Measurements from ENCODE around the gene GRK3. TPM values are rescaled to one million over a fixed set of nuclear protein-coding genes. Genes with fewer than 3 reads are reported as not detected.

GRK3 gene
- total RNA-seq, 1 experiment from 2014 or later: 0.37 TPM

GRCh38 chr22:25553131-25553530, 11.3 kb upstream of the GRK3 start:
- Histone ChIP-seq H3K4me2 (no peak overlapping the region), H3K79me2 (ENCODE audit: low read depth) (no peaks in the 10 kb centered on the region), H3K36me3 (ENCODE audit: low read depth) (no peaks in the 10 kb centered on the region), H4K20me1 (ENCODE audit: insufficient read depth) (no peaks in the 10 kb centered on the region), H3F3A (ENCODE audit: insufficient read depth, low read depth) (no peaks in the 10 kb centered on the region), H3K27ac (no peak overlapping the region), H2AFZ (no peak overlapping the region), H3K9me3 (ENCODE audit: insufficient read depth, low read depth) (no peaks in the 10 kb centered on the region), H3K4me3 (no peak overlapping the region), H3K9me2 (ENCODE audit: insufficient read depth) (no peaks in the 10 kb centered on the region), H3K27me3 (ENCODE audit: insufficient read depth, low read depth) (peaks cover 20% of the 10 kb centered on the region), H3K4me1 (replicated peaks; ENCODE audit: insufficient read depth) (no peaks in the 10 kb centered on the region)
- CTCF ChIA-PET: no interaction called here
- no peak for DNase-seq
- no TSS peak for BruUV-seq (replicated peaks)
- intact Hi-C loops (cut with micrococcal nuclease; ENCODE audit: unreplicated experiment): no loop called here
- TF ChIP-seq EZH2 (IDR thresholded peaks at IDR 0.05; ENCODE audit: low read depth) (no peak), CTCF (conservative IDR thresholded peaks at IDR 0.05) (no peak)
- POLR2A ChIA-PET (ENCODE audit: unreplicated experiment): no interaction called here

- TF ChIP-seq EZH2 (IDR thresholded peaks at IDR 0.05; ENCODE audit: low read depth): no peak
- no peak for TF ChIP-seq CTCF (conservative IDR thresholded peaks at IDR 0.05)
- no peaks in the 10 kb centered on the region for H3K9me2 ChIP-seq (ENCODE audit: insufficient read depth)
- POLR2A ChIA-PET (ENCODE audit: unreplicated experiment): no interaction called here
- no peak for DNase-seq
- intact Hi-C loops (cut with micrococcal nuclease; ENCODE audit: unreplicated experiment): no loop called here
- H3K9me3 ChIP-seq (ENCODE audit: insufficient read depth, low read depth): no peaks in the 10 kb centered on the region
- H3K4me1 ChIP-seq (replicated peaks; ENCODE audit: insufficient read depth): no peaks in the 10 kb centered on the region
- H3K27ac ChIP-seq: no peak overlapping the region
- no peaks in the 10 kb centered on the region for H3K79me2 ChIP-seq (ENCODE audit: low read depth)
- CTCF ChIA-PET: no interaction called here
- no TSS peak for BruUV-seq (replicated peaks)
- H3K4me3 ChIP-seq: no peak overlapping the region
- no peak overlapping the region for H2AFZ ChIP-seq
- H3K4me2 ChIP-seq: no peak overlapping the region
- H4K20me1 ChIP-seq (ENCODE audit: insufficient read depth): no peaks in the 10 kb centered on the region
- peaks cover 22% of the 10 kb centered on the region for H3K27me3 ChIP-seq (ENCODE audit: insufficient read depth, low read depth)
- no peaks in the 10 kb centered on the region for H3F3A ChIP-seq (ENCODE audit: insufficient read depth, low read depth)
- no peaks in the 10 kb centered on the region for H3K36me3 ChIP-seq (ENCODE audit: low read depth)
Measured at GRCh38 chr22:25554238-25554671, 10.2 kb upstream of the GRK3 start.

GRCh38 chr22:25554689-25555088, 9.8 kb upstream of the GRK3 start:
- H3K4me1 ChIP-seq (replicated peaks; ENCODE audit: insufficient read depth): no peaks in the 10 kb centered on the region
- no peak overlapping the region for H3K27ac ChIP-seq
- intact Hi-C loops (cut with micrococcal nuclease; ENCODE audit: unreplicated experiment): no loop called here
- no peak overlapping the region for H3K4me3 ChIP-seq
- BruUV-seq (replicated peaks): no TSS peak
- no peaks in the 10 kb centered on the region for H3K79me2 ChIP-seq (ENCODE audit: low read depth)
- no peak overlapping the region for H3K4me2 ChIP-seq
- no peaks in the 10 kb centered on the region for H4K20me1 ChIP-seq (ENCODE audit: insufficient read depth)
- no peak for TF ChIP-seq EZH2 (IDR thresholded peaks at IDR 0.05; ENCODE audit: low read depth)
- no peak for TF ChIP-seq CTCF (conservative IDR thresholded peaks at IDR 0.05)
- H3K36me3 ChIP-seq (ENCODE audit: low read depth): no peaks in the 10 kb centered on the region
- no peaks in the 10 kb centered on the region for H3F3A ChIP-seq (ENCODE audit: insufficient read depth, low read depth)
- no peaks in the 10 kb centered on the region for H3K9me3 ChIP-seq (ENCODE audit: insufficient read depth, low read depth)
- no peaks in the 10 kb centered on the region for H3K9me2 ChIP-seq (ENCODE audit: insufficient read depth)
- peaks cover 22% of the 10 kb centered on the region for H3K27me3 ChIP-seq (ENCODE audit: insufficient read depth, low read depth)
- POLR2A ChIA-PET (ENCODE audit: unreplicated experiment): no interaction called here
- CTCF ChIA-PET: no interaction called here
- H2AFZ ChIP-seq: no peak overlapping the region
- no peak for DNase-seq
